ENCODE measurements around the gene RBPJL. TPM values are rescaled to one million over a fixed set of nuclear protein-coding genes. Genes with fewer than 3 reads are reported as not detected.

RBPJL gene
- total and polyA plus RNA-seq, 2 of the 8 experiments (the other 6 are each of a cell fraction or from before 2014, with no cell fraction given), result 0.67 to 1.3 TPM

DNA sequence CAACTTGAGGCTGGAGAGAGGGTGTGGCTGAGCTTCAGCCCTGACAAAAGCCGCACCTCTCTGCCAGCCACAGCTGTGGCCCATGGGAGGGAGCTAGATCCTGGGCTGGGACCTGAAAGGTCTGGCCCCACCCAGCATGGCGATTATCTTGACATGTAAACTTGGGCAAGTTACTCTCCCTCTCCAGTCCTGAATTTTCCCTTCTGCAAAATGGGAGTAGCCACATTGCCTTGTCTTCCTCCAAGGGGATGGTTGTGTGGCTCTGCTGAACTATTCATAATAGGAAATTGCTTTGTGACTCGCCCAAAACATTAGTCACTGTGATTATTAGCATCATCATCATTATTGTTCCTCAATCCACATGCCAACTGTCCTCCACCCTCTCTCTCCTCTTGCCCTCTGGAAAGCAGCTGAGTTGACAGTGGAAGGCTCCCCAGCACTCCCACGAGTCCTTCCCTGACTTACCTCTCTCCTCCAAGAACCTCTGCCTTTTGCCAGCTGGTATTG, 23.0 kb upstream of the RBPJL start:
- no peak overlapping the region for H3K9ac ChIP-seq (replicated peaks in 1 of 4; ENCODE audit: extremely low read depth in 1 of 4, low read depth in 3 of 4, low read length in 3 of 4)
- FAIRE-seq (no peak), DNase-seq (ENCODE audit: low read depth in 1 of 2, low spot score in 2 of 2) (no peak)
- H2BK15ac ChIP-seq (ENCODE audit: low read length), result no peak overlapping the region
- H3K79me2 ChIP-seq (ENCODE audit: control insufficient read depth in 1 of 2, insufficient read depth in 2 of 2, low read length in 2 of 2), result no peaks in the 10 kb centered on the region
- H3K23ac ChIP-seq (ENCODE audit: insufficient read length), result no peak overlapping the region
- no peak overlapping the region for H3K56ac ChIP-seq (replicated peaks; ENCODE audit: insufficient read length, low read depth, low read length)
- H3K14ac ChIP-seq (ENCODE audit: insufficient read length), result no peak overlapping the region
- peaks cover 4% of the 10 kb centered on the region; the same call in 1 of the 2 replicates for H3K23me2 ChIP-seq (ENCODE audit: low read depth, low read length)
- no peaks in the 10 kb centered on the region for H3K79me1 ChIP-seq (ENCODE audit: low read depth, low read length)
- no peak overlapping the region for H2BK12ac ChIP-seq (ENCODE audit: low read depth, low read length)
- H2BK120ac ChIP-seq (replicated peaks; ENCODE audit: low read depth, low read length), result no peak overlapping the region
- H3K4ac ChIP-seq (replicated peaks; ENCODE audit: insufficient read length, low read depth, low read length), result no peak overlapping the region
- POLR2A ChIA-PET (ENCODE audit: partially characterized antibody), result no interaction called here
- H3K27ac ChIP-seq (ENCODE audit: low read depth, low read length), result no peak overlapping the region
- H3K36me3 ChIP-seq (ENCODE audit: control insufficient read depth in 2 of 4, insufficient read depth in 4 of 4, low read length in 3 of 4), result no peaks in the 10 kb centered on the region
- H2AK5ac ChIP-seq (ENCODE audit: low read depth, low read length), result no peak overlapping the region
- H2BK20ac ChIP-seq (ENCODE audit: low read length), result no peak overlapping the region
- H3K27me3 ChIP-seq (replicated peaks in 1 of 4; ENCODE audit: control insufficient read depth in 3 of 4, extremely low read depth in 1 of 4, insufficient read depth in 3 of 4, low read length in 3 of 4), result no peaks in the 10 kb centered on the region
- H3K4me3 ChIP-seq (ENCODE audit: extremely low read depth in 1 of 4, insufficient read depth in 2 of 4, low read depth in 3 of 4, low read length in 4 of 4), result no peak overlapping the region
- H3K4me1 ChIP-seq (replicated peaks in 1 of 4; ENCODE audit: control insufficient read depth in 3 of 4, insufficient read depth in 4 of 4, low read length in 3 of 4), result no peaks in the 10 kb centered on the region
- no peak overlapping the region for H3K4me2 ChIP-seq (ENCODE audit: insufficient read depth in 1 of 2, low read depth in 2 of 2, low read length in 2 of 2)
- 72% methylated on average over 4 of the region's 4 CpGs; no CpG with 5 or more reads in 1 of the 2 experiments for WGBS, 2 experiments (ENCODE audit: extremely low coverage in 1 of 2, insufficient coverage in 1 of 2, insufficient read length in 1 of 2, insufficient replicate concordance in 2 of 2, low coverage in 1 of 2, low lambda C conversion rate in 2 of 2, missing lambda C conversion rate in 1 of 2)
- H4K8ac ChIP-seq (ENCODE audit: extremely low read depth, insufficient read depth, low read length), result no peak overlapping the region
- no peak overlapping the region for H2BK5ac ChIP-seq (ENCODE audit: low read depth, low read length)
- H2AFZ ChIP-seq (ENCODE audit: low read length), result no peak overlapping the region
- H4K91ac ChIP-seq (replicated peaks; ENCODE audit: insufficient read length, low read length), result no peak overlapping the region
- H4K5ac ChIP-seq (ENCODE audit: insufficient read length, low read depth, low read length), result no peak overlapping the region
- CTCF ChIA-PET (ENCODE audit: partially characterized antibody), result interaction anchor here (1.2 to 5.5 kb wide), 4 partner anchors 8 to 189 kb away, joined by 3 to 28 read pairs (median 8); no protein-coding TSS in a partner anchor
- H4K20me1 ChIP-seq (replicated peaks in 1 of 2; ENCODE audit: control insufficient read depth in 1 of 2, insufficient read depth in 2 of 2, low read length in 2 of 2), result no peaks in the 10 kb centered on the region
- no peaks in the 10 kb centered on the region for H3K9me3 ChIP-seq (ENCODE audit: insufficient read depth in 2 of 2, low read depth in 1 of 2, low read length in 1 of 2)
- no peak overlapping the region for H3K18ac ChIP-seq (ENCODE audit: extremely low read depth, low read length)
- TF ChIP-seq, protein P1, sequence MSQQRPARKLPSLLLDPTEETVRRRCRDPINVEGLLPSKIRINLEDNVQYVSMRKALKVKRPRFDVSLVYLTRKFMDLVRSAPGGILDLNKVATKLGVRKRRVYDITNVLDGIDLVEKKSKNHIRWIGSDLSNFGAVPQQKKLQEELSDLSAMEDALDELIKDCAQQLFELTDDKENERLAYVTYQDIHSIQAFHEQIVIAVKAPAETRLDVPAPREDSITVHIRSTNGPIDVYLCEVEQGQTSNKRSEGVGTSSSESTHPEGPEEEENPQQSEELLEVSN (IDR thresholded peaks at IDR 0.05), result no peak
- TF ChIP-seq KDM4A (IDR thresholded peaks at IDR 0.05; ENCODE audit: low read depth, low read length, severe bottlenecking), result no peak
